COLO829 (cell line): ENCODE measurements around the gene DERA.
"Not testable (repeated sequence)": the region's sequence is repeated elsewhere in the genome, so short reads cannot be mapped to it uniquely, and the experiment has no call there.

ENCODE experiments used
- DNase-seq: peaks from one replicate; pipeline ENCODE4 v3.0.0; 2012; ENCODE audit warnings: low spot score

Gene DERA

GRCh38 chr12:15963271-15963670, 52.1 kb downstream of the DERA start:
- no peak for DNase-seq

DNA sequence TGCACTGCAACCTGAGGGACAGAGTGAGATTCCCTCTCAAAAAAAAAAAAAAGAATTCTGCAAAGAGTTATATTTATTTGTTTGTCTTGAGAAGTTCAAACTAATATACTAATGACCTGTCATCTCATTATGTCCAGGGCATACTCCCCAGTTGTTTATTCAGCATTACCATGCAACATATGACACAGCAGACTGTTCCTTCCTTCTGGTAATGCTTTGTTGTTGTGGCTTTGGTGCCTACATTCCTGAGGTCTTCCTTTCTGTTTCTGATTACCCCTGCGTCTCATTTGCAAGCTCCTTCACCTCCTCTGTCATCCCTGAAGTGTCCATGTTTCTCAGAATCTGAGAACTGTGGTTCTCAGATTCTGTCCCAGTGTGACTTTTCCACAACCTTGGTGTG, 55.3 kb downstream of the DERA start:
- no peak for DNase-seq

DNA sequence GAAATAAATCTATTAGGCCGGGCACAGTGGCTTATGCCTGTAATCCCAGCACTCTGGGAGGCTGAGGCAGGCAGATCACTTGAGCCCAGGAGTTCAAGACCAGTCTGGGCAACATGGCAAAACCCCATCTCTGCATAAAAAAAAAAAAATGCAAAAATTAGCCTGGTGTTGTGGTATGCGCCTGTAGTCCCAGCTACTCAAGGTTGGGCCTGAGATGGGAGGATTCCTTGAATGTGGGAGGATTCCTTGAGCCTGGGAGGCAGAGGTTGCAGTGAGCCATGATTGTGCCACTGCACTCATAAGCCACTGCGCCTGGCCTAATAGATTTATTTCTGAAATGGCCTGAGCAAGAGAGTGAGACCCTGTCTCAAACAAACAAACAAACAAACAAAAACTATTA, 55.9 kb downstream of the DERA start:
- DNase-seq = not testable (repeated sequence)

DNA sequence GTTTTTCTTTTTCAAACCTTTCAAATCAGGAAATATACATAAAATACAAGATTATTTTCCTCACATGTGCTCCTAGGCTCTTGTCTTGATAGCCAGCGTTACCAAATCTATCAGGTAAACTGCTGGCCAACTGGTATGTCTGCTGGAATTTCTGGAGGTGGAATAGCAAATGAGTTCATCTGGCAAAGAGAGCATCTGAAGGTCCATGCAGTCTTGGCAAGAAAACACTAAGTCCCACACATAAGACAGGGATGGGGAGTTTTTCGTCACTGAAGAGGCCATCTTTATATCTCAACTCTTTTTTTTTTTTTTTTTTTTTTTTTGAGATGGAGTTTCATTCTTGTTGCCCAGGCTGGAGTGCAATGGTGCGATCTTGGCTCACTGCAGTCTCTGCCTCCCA, 60.1 kb downstream of the DERA start:
- DNase-seq = no peak

DNA sequence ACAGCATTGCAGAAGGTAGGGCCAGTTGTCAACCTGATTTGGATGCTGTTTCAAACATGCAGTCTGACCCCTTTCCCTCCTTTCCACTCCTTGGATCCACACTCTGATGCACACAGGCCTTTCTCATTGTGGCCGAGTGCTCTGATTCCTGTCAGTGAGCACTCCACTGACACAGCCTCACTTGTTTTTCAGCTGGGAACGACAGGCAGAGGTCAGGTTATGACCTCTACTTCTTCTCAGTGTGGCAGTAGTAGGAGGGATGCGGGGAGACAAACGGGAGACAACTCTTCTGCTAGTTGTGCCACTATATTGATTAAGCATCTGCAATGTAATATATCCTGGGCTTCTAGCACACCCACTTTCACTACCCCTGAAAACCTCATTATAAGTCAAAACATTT, 61.8 kb downstream of the DERA start:
- no peak for DNase-seq

- DNase-seq = no peak
These were observed 67.1 kb downstream of the DERA start for GRCh38 chr12:15977999-15978951.

- peak; percentile 13 for DNase-seq
These were observed 68.3 kb downstream of the DERA start for GRCh38 chr12:15979096-15980092.

- DNase-seq = no peak
These were observed 70.9 kb downstream of the DERA start for GRCh38 chr12:15982071-15982470.

DNA sequence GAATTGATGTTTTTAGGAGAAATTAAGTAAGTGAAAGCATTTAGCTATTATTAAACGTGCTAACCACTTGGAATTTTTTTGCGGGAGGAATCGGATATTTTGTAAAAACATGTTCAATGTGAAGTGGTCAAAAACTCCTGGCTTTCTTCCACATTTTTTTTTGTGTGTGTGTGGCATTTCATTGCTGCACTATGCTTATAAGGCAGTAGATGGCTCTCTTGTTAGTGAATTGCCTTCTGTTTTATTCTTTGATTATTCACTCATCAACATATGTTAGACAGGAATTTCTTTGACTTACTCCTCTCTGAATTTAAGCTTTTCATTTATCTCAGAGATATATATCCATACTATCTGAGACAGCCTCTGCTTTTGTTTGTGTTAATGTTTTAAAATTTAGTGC, 71.3 kb downstream of the DERA start:
- DNase-seq = peak; percentile 85

- DNase-seq = no peak
These were observed 71.8 kb downstream of the DERA start for GRCh38 chr12:15982921-15983320.

GRCh38 chr12:15984097-15984800, 73.1 kb downstream of the DERA start:
- no peak for DNase-seq

DNA sequence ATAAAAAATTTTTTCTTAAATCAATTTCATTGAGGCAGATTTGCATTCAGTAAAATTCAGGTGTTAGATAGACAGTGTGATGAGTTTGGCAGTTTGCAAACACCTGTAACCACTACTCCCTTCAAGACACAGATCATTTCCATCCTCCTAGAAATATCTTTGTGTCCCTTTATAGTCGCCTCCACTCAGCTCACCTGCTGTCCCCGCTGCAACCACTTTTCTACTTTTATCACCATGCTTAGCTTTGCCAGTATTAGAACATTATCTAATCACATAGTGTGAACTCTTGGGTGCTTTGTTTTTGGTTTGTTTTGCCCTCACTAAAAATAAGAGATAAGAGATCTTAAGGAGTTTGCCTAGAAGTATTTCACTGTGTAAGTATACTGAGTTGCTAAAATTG, 73.8 kb downstream of the DERA start:
- DNase-seq = no peak

- no peak for DNase-seq
These were observed 76.6 kb downstream of the DERA start for GRCh38 chr12:15987696-15988095.

DNA sequence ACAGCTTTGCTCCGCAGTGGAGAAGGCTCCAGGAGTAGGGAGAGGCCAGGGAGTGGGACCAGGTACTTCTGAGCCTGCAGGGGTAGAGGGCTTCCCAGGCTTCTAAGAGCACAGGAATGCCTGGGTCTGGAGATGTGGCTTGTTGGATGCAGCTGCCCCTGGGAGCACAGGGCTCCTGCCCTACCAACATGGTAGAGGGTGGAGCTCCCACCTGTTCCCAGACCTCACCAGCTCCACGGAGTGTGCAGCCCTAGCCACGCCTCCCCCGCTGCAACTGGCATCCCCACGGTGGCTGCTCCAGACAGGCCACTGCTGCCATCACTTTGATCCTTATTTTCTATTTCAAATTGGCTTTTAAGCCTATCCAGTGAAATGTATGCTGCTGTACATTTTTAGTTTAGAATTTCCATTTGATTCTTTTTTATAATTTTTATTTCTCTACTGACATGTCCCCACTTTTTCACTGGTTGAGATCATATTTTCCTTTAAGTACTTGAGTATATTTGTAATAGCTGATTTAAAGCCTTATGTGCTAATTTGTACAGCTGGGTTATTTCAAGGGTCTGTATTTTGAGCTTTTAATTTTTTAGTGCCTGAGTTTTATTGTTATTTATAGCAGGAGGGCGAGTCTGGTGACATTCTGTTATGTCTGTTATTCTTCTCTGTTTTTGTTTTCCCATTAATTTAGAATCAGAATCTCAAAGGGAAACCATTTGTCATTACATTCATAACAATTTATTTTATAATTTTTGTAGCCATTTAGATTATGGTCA, 78.0 kb downstream of the DERA start:
- no peak for DNase-seq

DNA sequence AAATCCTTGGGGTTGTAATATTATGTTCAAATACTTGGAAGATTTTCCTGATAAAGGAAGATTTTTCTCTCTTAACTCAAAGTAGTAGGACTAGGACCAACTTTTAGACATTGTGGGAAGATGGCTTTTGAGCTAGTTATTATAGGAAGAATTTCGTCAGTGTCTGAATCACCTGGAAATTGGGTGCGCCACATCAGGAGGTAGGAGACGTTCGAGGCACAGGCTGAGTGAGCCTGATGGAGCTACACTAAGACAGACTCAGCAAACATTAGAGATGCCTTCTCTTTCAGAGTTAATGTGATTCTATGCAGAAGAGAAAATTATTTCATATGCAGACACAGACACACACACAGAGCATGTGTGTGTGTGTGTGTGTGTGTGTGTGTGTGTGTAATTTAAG, 84.7 kb downstream of the DERA start:
- no peak for DNase-seq

DNA sequence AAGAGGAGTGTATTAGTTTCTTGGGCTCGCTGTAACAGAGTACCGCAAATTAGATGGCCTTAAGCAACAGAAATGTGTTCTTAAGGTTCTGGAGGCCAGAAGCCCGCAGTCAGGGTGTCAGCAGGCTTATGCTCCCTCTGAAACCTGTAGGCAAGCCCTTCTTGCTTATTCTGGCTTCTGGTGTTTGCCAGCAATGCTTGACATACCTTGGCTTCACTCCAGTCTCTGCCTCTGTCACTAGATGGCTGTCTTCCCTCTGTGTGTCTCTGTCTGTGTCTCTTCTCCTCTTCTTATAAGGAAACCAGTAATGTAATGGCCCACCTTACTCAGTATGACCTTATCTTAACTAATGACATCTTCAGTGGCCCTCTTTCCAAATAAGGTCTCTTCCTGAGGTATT, 85.1 kb downstream of the DERA start:
- no peak for DNase-seq

GRCh38 chr12:15996948-15997347, 85.8 kb downstream of the DERA start:
- DNase-seq = no peak

DNA sequence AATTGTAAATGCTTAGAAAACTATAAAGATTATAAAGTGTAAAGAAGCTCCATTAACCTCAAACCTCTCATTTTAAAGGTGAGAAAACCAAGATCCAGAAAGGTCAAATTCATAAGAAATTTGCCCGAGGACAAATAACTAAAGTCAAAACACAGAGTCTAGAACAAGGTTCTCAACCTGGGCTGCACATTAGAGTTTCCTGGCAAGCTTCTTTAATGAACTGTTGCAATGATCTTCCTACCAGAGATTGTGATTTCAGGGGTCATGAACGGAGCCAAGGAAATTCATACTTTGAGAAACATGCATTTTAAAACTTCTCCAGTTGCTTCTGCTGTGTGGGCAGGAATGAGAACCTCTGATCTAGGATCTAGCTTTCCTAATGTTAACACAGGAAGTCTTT, 86.8 kb downstream of the DERA start:
- DNase-seq = no peak

GRCh38 chr12:16002880-16003279, 91.7 kb downstream of the DERA start:
- no peak for DNase-seq

DNA sequence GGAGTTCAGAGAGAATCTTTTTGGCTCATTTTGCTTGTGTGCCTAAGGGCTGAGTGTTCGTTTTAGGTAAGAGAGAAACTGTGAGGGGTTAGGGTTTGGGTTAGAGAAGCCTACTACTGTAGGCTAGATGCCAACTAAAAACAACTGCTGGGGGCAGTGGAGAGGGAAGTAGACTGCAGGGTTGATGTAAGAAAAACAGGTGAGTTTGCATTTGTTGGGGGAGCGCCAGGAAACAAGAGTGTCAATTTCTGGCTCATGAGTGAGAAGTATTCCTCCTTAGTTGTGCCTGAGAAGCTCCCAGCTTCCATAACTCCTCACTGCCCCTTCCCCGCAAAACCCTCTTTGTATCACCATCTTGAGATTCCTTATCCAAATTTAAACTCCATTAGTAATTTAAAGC, 92.3 kb downstream of the DERA start:
- DNase-seq = no peak

GRCh38 chr12:16006752-16007151, 95.6 kb downstream of the DERA start:
- no peak for DNase-seq
